GM04504 (cell line): ENCODE measurements around the gene CNPY4.
A peak's percentile ranks its signal among the peaks of the same experiment; 100 is the strongest.

Experiments used
- DNase-seq: peaks from one replicate; pipeline ENCODE4 v3.0.0-alpha.2; 2012; ENCODE audit warnings: low read depth

CNPY4 gene, protein sequence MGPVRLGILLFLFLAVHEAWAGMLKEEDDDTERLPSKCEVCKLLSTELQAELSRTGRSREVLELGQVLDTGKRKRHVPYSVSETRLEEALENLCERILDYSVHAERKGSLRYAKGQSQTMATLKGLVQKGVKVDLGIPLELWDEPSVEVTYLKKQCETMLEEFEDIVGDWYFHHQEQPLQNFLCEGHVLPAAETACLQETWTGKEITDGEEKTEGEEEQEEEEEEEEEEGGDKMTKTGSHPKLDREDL

DNA sequence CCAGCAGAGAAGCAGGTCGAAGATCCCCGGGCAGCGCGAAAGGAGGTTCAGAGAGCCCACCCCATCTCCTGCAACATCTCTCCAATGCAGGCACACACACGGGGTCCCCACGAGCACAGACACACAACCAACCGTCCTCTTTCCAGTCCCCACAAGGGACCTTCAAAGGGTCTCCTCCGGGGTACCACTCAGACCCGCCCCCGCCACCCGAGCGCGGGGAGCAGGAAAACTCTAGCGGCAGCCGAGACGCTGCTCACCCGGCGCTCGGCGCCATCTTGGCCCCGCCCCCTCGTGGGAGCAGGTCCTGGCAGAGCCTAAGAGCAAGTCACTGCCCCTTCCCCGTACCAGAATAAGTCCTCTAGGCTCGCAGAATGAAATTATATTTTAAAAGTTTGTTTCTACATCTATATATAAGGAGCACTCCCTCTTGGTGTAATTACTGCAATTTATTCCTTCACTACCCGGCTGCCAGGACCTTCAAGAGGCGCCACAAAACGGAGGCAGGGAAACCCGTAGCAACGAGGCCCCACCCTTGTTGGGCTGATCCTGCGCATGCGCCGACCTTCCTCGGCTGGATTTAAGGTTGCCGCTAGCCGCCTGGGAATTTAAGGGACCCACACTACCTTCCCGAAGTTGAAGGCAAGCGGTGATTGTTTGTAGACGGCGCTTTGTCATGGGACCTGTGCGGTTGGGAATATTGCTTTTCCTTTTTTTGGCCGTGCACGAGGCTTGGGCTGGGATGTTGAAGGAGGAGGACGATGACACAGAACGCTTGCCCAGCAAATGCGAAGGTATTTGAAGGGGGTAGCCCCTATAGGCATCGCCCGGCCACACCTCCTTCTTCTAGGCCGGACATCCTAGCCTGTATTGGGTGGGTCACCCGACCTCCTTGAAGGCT, at the start of gene CNPY4, which contains the start of gene TAF6:
Gene CNPY4 (plus strand): TSS at position 563 of the 898 bp plus-strand sequence. CDS start 111 bp downstream, at position 674.
Gene TAF6 (minus strand): TSS at position 287 of the 898 bp plus-strand sequence. CDS start 5,149 bp downstream, outside the sequence.
- peak; percentile 88 for DNase-seq

DNA sequence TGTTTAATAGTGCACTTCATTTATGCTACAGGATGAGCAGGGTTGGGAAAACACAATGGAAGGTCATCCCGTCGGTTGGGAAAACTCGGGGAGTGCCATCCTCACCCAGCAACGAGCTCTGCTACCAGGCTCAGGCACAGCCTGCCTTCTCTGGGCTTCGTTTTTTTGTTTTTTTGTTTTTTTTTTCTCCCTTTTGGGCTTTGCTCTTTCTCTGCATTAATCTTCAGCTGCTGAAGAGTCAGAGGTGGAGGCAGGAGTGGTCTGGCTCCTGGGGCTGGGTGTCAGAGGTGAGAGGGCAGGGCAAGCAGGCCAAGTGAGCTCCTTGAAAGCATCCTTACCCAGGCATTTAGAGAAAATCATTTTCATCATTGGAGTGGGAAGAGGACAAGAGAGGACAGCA, 49.4 kb upstream of the CNPY4 start:
- DNase-seq: no peak

DNA sequence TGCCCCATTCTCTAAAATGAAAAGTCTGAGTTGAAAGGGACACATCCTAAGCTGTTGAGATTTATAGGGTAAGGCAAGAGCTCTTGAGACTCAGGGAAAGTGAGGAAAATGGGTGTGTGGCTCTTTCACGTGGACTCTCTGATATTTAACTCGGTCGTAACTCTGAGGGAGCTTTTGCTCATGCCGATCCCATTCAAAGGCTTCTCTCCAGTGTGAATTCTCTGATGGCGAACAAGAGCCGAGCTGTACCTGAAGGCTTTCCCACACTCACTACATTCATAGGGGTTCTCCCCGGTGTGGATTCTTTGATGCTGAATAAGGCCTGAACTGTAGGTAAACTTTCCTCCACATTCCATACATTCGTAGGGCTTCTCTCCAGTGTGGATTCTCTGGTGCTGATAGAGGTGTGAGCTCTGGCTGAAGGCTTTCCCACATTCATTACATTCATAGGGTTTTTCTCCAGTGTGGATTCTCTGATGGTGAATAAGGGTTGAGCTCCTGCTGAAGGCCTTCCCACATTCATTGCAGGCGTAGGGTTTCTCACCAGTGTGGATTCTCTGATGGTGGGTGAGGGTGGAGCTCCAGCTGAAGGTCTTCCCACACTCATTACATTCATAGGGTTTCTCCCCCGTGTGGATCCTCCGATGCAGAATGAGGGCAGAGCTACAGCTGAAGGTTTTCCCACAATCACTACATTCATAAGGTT, 48.3 kb upstream of the CNPY4 start:
- no peak for DNase-seq

DNA sequence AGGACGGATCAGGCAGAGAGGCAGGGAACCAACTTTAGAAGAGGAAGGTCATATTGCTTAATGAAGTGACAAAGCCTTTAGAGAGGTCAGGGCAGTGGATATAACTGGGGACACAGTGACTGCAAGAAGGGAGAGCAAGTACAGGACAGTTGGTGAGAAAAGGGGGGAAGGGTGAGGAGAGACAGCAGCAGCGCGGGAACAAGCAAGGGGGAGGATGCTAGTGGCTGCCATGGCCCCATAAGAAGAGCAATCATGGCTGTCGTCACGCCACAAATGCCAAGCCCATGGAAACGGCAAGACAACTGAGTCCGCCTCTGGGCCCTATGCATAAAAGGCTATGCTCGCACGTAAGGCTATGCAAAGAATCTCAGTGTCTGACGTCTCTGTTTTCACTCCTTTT, 47.0 kb upstream of the CNPY4 start:
- no peak for DNase-seq

DNA sequence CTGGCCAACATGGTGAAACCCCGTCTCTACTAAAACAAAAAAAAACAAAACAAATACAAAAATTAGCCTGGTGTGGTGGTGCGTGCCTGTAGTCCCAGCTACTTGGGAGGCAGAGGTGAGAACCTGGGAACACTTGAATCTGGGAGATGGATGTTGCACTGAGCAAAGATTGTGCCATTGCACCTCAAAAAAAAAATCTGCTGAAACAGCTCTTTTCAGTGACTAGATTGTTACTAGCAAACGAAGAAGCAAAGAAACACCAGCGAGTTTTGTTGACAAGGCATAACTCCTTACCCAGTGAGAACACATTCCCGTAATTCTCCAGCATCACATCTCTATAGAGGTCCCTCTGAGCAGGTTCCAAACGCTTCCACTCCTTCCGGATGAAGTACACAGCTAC, 44.6 kb upstream of the CNPY4 start:
- no peak for DNase-seq

DNA sequence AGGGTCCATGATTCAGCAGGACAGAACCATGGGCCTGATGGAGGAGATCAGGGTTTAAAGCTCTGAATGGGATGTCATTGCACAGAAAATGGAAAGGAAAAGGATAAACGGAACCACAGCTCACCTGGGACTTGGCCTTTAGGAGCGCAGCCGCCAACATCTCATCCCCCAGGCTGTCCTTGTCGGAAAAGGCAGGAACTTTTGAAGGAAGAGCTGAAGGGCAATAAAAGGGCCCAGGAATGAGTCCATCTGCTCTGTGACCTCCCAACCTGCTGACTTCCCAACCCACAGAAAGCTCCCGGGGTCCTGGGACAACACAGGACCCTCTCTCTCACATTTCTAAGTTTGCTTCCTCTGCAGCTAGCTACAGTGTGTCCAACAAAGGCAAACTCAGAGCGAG, 44.0 kb upstream of the CNPY4 start:
- no peak for DNase-seq

DNA sequence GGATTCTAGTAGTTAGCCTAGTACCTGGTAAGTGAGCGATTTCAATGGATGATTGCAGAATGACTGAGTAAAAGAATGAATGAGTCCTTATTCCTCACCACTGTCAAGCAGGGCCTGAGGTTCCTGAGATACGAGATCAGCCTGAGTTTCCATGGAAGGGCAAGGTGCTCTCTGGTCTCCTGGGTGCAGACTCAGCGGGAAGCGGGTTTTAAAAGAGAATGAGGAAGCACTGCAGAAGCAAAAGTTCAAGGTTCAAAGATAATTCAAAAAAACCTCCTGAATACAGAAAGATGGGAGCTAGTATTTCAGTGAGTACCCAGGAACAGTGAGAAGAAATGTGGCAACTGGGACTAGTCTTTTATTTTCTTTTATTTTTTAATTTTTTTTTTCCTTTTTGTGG, 42.2 kb upstream of the CNPY4 start:
- no peak for DNase-seq

DNA sequence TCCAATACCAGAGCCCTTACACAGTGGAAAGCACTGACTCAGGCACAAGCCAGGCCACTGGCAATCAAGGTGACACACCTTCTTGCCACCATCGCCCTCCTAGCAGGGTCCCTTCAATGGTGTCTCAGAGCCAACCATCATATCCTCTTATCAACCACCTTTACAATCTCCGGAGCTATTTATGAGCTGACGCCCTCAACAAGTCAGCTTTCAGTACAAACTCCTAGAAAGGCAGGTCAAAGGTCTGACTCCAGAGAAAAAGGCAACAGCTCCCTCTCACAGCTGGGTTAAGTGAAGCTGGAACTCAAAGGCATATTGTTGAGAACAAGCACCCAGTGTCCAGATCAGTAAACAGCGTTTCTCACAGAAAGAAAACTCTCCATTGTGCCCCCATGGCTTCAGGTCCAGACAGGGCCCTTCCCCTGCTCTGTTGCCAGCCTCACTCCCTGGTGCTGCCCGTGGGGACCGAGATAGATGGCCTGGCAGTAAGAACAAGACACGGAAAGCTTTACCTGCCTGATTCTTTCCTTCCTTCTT, 40.3 kb upstream of the CNPY4 start:
- DNase-seq: no peak

DNA sequence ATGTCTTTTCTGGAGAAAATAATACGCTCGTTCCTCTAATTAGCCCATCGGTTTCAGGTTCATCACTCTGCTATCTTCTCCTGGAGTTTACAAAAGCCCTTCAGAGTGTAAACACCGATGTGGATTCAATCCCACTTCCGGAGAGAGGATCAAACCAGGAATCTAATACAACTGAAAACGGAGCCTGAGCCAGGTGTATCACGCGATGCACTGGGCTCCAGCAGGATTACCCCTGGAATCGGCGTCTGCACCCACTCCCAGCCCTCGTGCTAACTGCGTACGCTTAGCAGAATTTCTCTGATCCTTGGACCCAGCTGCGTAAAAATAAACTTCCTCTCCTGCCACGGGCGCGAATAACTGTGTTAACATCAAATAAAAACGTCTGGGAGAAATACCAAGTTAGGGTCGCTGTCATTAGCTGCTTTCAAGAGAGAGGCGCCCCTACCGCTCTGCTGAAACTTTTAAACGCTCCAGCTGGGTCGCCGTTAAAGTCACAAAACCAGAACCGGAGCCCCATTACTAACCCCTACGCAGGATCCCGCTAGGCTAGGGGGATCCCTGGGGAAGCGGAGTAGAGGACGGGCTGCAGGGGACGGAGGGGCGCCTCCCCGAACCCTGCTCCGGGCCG, 38.4 kb upstream of the CNPY4 start:
- DNase-seq: no peak

DNA sequence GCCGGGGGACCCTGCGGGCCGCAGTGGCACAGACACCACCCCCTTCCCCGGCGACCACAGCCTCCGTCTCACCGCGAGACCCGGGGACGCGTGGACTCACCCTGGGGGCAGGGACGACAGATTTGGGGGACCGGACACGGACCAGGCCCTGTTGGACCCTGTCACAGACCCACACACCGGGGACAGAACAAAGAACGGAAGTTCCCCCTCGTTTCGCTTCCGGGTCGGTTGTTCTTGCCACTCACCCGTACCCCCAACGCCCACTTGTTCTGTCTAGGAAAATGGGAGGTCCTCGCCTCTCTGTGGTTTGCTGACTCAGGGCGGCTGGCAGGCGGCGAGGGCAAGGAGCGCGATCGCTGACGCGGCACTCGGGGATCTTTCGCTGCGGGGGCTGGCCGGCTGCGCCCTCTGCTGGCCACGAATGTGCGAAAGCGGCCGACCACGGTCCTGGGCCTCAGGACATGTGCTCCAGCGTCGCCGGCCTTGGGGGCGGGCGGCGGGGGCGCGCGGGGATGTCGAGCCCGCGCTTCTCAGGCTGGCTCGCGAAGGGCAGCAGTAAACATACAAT, 37.8 kb upstream of the CNPY4 start, which contains the start of gene ZNF3:
Gene ZNF3 (minus strand): TSS at position 189 of the 568 bp plus-strand sequence. CDS start 4,366 bp downstream, outside the sequence.
- peak; percentile 98 for DNase-seq

DNA sequence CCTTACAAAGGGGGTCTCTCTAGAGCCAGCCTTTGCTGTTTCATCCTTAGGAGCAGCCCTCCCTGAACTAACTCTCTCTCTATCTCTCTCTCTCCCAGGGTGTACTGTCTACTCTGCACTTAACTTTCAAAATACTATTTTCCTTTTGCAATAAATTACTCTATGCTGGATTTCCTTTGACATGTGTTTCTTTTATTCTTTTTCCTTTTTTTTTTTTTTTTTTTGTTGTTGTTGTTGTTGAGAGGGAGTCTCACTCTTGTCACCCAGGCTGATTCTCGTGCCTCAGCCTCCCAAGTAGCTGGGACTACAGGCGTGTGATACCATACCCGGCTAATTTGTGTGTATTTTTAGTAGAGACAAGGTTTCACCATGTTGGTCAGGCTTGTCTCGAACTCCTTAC, 36.5 kb upstream of the CNPY4 start:
- no peak for DNase-seq

DNA sequence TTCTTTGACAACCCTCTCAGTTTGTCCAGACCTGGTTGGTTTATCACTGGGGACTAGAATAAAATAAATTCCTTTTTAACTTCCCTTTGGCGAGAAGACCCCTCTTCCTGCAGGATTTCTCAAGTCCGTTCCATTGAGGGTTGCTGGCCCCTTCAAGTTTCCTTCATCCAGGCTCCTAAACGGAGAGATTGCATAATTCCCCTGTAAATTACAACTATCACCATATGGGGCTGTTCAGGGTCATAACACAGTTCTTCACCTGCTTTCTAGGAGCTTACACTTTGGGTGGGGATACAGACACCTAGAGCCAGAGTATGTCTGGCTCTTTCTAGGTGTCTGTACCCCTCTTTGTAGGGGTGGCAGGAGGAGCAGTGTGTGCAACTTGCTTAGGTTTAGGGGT, 33.9 kb upstream of the CNPY4 start:
- DNase-seq: no peak

DNA sequence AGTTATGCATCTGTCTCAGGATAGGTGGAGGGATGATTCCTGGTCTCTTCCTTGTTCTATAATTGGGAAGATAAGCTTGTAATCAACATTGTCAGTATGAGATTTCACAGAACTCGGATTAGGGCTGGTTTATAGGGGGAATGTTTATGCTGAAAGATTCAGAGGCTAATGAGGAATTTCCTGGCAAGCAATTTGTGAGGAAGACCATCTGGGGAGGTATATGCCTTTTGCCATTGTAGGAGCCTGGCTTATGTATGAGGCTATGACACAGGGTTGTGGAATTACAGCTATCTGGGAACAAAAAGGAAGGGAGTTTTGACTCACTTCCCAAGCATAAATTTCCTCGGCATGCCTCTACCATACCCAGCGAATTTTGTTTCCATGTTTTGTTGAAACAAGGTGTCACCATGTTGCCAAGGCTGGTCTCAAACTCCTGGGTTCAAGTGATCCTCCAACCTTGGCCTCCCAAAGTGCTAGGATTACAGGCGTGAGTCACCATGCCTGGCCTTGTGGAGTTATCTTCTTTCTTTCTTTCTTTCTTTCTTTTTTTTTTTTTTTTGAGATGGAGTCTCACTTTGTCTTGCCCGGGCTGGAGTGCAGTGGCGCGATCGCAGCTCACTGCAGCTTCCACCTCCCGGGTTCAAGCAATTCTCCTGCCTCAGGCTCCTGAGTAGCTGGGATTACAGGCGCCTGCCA, 32.2 kb upstream of the CNPY4 start:
- DNase-seq: peak; percentile 97

DNA sequence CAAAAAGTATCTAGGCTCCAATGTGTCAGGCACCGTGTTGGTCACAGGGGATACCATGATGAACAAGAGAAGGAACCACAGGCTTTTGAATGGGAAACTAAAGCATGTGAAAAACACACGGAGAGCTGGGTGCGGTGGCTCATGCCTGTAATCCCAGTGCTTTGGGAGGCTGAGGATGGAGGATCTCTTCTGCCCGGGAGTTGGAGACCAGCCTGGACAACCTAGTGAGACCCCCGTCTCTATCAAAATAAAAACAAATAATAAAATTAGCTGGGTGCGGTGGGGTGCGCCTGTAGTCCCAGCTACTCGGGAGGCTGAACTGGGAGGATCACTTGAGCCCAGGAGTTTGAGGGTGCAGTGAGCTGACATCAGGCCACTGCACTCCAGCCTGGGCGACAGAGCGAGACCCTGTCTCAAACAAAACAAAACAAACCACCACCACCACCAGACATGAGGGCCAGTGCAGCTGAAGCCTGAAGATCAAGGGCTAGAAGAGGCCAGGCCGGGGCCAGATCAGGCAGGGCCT, 31.3 kb upstream of the CNPY4 start:
- DNase-seq: no peak

DNA sequence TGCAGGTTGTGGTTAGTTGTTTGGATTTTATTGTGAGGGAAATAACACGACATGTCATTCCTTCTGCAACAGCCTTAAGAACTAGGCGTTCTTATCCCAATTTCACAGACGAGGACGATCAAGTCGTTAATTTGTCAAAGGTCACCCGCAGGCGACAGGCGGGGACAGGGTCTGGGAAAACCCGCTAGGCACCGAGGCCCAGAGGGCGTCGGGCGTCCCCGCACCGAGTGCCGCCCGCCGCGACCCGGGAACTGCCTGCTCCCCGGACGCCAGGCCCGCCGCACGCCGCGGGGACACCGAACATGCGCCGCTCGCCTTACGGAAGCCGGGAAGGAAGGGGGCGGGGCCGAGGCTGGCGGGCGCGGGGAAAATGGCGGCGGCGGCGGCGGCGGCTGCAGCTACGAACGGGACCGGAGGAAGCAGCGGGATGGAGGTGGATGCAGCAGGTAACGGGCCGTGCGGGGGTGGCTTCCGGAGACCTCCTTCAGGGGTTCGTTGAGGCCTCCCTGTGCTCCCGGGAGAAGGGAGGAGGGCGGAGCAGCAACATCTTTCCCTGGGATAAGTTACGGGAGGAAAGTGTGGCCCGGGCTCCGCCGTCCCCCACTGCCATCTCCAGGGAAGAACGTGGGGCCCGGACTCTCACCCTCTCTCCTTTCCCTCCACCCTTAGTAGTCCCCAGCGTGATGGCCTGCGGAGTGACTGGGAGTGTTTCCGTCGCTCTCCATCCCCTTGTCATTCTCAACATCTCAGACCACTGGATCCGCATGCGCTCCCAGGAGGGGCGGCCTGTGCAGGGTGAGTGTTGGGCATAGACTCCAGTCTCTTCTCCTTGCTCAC, 30.6 kb upstream of the CNPY4 start, which contains the start of gene COPS6:
Gene COPS6 (plus strand): TSS at position 349 of the 837 bp plus-strand sequence. CDS start 22 bp downstream, at position 371.
- DNase-seq: peak; percentile 55

DNA sequence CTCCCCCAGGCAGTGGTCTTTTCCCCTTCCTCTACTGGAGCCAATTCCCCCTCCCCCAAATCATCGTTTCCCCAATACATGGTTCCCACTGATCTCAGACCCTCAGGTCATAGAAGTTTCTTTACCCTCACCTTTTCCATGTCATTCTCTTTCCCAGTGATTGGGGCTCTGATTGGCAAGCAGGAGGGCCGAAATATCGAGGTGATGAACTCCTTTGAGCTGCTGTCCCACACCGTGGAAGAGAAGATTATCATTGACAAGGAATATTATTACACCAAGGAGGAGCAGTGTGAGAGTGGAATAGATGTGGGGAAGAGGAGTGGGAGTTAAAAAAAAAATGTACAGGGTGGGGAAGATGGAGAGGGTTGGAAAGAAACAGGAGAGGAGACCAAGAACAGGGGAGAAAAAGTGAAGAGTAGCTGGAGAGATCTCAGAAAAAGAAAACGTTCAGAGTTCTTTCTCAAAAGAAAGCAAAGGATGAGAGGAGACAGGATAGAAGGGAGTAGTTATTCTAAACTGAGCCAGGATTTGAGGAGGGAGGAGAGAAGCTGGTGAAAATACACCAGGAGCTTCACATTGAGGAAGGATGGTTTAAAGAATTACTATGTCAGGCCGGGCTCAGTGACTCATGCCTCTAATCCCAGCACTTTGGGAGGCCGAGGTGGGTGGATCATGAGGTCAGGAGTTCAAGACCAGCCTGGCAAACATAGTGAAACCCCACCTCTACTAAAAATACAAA, 29.8 kb upstream of the CNPY4 start:
- DNase-seq: no peak

DNA sequence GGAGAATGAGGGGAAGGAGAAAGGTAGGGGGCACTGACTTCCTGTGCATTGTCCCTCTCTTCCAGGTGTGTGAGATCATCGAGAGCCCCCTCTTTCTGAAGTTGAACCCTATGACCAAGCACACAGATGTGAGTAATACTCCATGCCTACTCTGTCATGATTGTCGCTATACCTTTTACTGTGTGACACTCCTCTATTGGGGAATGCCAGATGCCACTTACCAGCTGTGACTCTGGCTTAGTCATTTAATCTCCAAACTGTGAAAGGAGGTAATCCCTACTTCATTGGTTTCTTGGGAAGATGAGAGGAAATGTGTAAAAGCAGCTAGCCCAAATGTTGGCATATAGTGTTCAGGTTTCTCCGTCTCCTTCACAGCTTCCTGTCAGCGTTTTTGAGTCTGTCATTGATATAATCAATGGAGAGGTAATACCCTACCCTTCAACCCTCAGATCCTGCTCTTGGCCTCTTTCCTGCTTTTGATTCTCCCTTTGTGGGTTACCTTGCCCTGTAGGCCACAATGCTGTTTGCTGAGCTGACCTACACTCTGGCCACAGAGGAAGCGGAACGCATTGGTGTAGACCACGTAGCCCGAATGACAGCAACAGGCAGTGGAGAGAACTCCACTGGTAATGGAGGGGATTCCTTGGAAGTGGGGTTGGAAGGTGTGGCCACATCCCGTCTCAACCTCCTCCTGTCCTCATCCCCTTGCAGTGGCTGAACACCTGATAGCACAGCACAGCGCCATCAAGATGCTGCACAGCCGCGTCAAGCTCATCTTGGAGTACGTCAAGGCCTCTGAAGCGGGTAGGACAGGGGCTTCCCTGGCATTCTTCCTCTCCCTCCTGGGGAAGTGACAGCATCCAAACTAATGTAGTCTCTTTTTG, 28.7 kb upstream of the CNPY4 start:
- DNase-seq: no peak
